22Rv1 (cell line): ENCODE measurements around the gene PDE8A.

Source experiments
- H3K27ac ChIP-seq: fragments of 450-650 bp; 2 replicates; pipeline ENCODE4 v1.5.1; 2017
- ZFX ChIP-seq: fragments of 450-650 bp; IDR thresholded peaks from 2 replicates; pipeline ENCODE4 v1.6.1; 2017; ENCODE audit warnings: antibody characterized with exemption, borderline replicate concordance
- TF ChIP-seq, protein P1 (sequence below): fragments of 450-650 bp; IDR thresholded peaks from 2 replicates; pipeline ENCODE4 v1.5.1; 2017; ENCODE audit warnings: mild to moderate bottlenecking

Gene PDE8A, protein sequence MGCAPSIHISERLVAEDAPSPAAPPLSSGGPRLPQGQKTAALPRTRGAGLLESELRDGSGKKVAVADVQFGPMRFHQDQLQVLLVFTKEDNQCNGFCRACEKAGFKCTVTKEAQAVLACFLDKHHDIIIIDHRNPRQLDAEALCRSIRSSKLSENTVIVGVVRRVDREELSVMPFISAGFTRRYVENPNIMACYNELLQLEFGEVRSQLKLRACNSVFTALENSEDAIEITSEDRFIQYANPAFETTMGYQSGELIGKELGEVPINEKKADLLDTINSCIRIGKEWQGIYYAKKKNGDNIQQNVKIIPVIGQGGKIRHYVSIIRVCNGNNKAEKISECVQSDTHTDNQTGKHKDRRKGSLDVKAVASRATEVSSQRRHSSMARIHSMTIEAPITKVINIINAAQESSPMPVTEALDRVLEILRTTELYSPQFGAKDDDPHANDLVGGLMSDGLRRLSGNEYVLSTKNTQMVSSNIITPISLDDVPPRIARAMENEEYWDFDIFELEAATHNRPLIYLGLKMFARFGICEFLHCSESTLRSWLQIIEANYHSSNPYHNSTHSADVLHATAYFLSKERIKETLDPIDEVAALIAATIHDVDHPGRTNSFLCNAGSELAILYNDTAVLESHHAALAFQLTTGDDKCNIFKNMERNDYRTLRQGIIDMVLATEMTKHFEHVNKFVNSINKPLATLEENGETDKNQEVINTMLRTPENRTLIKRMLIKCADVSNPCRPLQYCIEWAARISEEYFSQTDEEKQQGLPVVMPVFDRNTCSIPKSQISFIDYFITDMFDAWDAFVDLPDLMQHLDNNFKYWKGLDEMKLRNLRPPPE

DNA sequence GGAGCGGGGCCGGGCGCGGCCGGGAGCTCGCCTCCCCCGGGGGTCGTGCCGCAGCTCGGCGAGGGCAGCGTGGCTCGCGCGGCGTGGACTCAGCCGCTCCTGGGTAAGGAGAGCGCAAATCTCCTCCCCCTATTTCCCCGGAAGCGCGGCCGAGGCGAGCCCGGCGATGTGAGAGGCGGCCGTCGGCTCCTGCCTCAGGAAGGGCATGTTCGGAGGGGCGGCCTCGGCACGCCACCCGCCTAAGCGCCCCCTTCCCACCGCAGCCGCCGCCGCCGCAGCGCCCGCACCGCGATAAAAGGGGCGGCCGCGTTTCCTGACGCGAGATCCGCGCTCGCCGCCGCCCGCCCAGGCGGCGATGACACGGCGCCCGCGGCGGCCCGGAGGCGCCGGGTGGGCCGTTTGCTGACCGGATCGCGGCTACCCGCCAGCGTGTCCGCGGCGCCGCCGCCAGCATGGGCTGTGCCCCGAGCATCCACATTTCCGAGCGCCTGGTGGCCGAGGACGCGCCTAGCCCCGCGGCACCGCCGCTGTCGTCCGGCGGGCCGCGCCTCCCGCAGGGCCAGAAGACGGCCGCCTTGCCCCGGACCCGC lies at the start of gene PDE8A:
PDE8A (plus strand) TSS at position 146 of the 590 bp plus-strand sequence; CDS start at position 453, 307 bp downstream.
- TF ChIP-seq, protein P1, sequence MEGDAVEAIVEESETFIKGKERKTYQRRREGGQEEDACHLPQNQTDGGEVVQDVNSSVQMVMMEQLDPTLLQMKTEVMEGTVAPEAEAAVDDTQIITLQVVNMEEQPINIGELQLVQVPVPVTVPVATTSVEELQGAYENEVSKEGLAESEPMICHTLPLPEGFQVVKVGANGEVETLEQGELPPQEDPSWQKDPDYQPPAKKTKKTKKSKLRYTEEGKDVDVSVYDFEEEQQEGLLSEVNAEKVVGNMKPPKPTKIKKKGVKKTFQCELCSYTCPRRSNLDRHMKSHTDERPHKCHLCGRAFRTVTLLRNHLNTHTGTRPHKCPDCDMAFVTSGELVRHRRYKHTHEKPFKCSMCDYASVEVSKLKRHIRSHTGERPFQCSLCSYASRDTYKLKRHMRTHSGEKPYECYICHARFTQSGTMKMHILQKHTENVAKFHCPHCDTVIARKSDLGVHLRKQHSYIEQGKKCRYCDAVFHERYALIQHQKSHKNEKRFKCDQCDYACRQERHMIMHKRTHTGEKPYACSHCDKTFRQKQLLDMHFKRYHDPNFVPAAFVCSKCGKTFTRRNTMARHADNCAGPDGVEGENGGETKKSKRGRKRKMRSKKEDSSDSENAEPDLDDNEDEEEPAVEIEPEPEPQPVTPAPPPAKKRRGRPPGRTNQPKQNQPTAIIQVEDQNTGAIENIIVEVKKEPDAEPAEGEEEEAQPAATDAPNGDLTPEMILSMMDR: no peak
- TF ChIP-seq ZFX: no peak
- H3K27ac ChIP-seq: peak within 1 kb of the TSS; percentile 87

DNA sequence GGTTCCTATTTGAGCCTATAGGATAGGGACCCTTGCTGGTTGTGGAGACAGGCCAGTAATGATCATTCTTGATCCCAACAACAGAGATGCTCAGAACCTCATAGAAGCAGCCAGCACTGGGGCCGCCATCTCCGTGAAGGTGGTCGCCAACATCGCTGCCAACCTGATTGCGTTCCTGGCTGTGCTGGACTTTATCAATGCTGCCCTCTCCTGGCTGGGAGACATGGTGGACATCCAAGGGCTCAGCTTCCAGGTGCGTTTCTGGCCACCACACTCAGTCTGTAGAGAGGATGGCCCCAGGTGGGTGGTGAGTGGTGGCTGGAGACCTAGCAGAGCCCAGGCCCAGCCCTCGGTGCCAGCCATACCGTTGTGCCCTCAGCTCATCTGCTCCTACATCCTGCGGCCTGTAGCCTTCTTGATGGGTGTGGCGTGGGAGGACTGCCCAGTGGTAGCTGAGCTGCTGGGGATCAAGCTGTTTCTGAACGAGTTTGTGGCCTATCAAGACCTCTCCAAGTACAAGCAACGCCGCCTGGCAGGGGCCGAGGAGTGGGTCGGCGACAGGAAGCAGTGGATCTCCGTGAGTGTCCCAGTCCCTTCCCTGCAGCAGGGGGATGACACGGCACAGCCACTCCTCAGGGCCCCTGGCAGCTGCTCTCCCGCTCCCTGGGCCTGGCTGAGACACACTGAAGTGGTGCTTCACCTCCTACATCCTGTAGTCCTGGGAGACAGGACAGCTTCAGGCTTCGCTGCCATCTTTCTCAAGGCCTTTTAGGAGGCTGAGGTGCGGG lies 46.5 kb upstream of the PDE8A start:
- no peak overlapping the region for H3K27ac ChIP-seq
- TF ChIP-seq, protein P1: peak; percentile 68
- no peak for TF ChIP-seq ZFX

DNA sequence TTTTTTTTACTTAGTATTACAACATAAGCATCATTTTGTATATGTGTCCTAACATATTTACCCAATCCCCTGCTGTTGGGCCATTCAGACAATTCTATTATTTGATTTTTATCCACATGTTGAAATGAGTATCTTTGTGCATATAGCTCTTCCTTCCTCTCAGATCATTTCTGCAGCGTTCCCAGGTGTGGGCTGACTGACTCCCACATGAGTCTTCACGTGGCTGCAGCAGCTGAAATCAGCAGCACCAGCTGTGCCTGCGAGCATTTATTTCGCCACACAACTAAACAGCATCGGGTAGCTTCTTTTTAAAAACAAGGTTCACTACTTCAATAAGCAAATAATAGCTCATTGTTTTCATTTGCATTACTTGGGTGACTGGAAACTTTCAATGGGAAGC lies 44.5 kb upstream of the PDE8A start:
- no peak overlapping the region for H3K27ac ChIP-seq
- TF ChIP-seq ZFX: no peak
- TF ChIP-seq, protein P1: no peak

DNA sequence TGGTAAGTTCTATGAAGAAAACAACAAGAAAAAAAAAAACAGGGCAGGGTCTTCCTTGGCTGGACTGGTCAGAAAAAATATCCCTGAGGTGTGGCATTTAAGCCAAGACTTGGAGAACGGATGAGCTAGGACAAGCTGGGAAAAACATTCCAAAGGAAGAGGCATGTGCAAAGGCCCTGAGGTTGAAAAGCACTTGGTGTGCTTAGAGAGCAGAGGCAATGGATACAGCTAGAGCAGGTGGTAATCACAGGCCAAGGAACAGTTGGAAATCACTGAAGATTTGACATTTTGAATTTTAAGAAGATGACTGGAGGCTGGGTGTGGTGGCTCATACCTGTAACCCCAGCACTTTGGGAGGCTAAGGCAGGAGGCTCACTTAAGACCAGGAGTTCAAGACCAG lies 42.9 kb upstream of the PDE8A start:
- no peak for TF ChIP-seq ZFX
- TF ChIP-seq, protein P1: no peak
- no peak overlapping the region for H3K27ac ChIP-seq

DNA sequence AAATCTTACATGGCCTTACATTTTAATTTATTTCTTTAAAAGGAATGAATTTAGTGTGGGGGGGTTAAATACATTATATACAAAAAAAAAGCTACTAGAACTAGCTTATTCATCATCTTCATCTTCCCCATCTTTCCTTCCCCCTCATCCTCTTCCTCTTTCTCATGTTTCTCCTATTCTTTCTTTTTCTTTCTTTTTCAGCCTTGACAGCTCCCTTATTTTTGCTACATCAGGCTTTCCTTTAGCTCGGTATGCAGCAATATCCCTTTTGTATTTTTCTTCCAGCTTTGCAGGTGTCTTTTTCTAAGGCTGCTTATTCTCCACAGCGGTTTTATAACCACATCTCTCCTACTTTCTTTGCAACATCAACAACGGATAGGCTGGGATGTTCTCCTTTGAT lies 41.3 kb upstream of the PDE8A start:
- TF ChIP-seq ZFX: no peak
- TF ChIP-seq, protein P1: no peak
- no peak overlapping the region for H3K27ac ChIP-seq

DNA sequence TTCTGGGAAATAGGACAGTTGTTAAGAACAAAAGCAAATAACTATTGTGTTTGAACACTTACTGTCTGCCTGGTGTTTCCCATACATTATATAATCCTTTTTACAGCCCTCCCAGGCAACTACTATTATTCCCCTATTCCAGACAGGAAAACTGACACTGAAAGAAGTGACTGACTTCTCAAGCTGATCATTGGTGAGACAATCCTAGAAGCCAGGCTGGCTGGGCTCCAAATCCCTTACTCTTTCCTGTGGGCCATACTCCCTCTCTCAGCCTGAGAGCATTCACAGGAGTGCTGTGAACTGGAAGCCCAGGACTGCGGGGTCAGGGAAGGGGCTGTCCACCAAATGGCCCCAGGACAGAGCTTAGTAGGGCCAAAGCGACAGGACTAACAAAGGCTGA lies 39.2 kb upstream of the PDE8A start:
- TF ChIP-seq, protein P1: no peak
- no peak for TF ChIP-seq ZFX
- no peak overlapping the region for H3K27ac ChIP-seq
